GM23248 (cell line): Measurements from ENCODE around the gene PTPRN2.

Experiments used
- EZH2 ChIP-seq: fragments of 200-600 bp; sonication (generic); IDR thresholded peaks from 2 replicates; pipeline ENCODE4 v1.6.1; 2018; ENCODE audit warnings: antibody characterized with exemption, mild to moderate bottlenecking; ENCODE audit not compliant: insufficient read depth, poor library complexity, severe bottlenecking
- EZH2phosphoT487 ChIP-seq: fragments of 200-600 bp; sonication (generic); IDR thresholded peaks from 2 replicates; pipeline ENCODE4 v1.6.1; 2018; ENCODE audit warnings: antibody characterized with exemption, moderate library complexity, mild to moderate bottlenecking, low read depth; ENCODE audit not compliant: insufficient read depth

DNA sequence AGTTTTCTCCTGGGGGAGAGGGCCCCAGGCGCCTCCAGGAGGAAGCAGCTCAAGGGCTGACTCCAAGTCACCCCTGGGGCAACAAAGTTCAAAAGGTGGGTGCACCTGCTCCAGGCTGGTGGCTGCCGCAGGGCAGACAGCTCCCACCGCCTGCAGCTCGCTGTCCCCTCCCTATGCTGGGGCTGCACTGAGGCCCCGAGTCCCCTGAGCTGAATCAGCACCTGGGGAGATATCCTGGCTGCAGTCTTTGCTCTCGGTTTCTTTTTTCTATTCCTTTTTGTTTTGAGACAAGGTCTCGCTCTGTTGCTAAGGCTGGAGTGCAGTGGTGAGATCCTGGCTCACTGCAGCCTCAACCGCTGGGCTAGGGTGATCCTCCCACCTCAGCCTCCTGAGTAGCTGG is 1067.4 kb downstream of the PTPRN2 start:
- TF ChIP-seq EZH2: no peak
- TF ChIP-seq EZH2phosphoT487: no peak
